HG02571 (cell line): ENCODE measurements around the gene TAOK2.
"Not testable (repeated sequence)": the region's sequence is repeated elsewhere in the genome, so short reads cannot be mapped to it uniquely, and the experiment has no call there.

Experiments used
- ATAC-seq: cut with Tn5 transposase; IDR thresholded peaks from one replicate; pipeline ENCODE4 v1.9.1; 2021; ENCODE audit warnings: mild to moderate bottlenecking, moderate library complexity; ENCODE audit not compliant: unreplicated experiment

Gene TAOK2

DNA sequence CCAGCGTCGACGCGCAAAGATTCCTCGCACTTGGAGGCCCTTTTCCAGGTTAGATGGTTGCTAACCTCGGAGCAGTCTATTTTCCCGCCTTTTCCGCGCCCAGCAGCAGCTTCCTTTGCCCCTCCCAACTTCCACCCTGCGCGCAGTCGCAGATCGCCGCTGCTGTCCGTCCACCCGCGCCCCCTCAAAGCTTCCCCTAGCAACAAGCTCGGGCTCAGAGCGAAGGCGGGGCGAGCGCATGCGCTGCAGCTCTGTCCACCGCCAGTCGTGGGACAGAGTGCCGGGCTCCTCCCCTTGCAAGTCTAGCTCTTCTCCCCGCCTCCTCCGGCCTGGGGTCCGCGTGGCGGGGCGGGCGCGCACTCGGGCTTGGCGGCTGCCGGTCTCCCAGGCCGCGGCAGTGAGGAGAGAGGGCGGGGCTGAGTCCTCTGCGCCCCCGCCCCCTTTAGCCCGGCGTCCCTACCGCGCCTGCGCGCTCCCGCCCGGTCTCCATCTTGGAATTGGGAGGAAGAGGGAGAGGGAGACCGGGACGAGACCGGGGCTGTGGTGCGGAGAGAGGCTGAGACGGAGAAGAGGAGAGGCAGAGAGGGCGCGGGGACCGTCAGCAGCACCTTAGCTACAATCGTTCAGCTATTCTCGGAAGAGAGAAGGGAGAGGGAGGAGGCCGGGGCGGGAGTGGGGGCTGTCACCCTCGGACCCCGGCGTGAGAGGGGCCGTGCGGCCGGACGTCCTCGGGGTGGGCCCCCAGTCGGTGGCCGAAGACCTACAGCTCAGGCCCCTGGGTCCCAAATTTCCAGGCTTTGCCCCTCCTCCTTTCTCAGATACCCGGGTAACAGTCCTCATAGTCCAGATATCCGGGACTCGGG is at the start of gene TAOK2:
TSS of gene TAOK2 (plus strand) at position 485 of the 863 bp plus-strand sequence. CDS start 3,905 bp downstream, outside the sequence.
- peak; percentile 91 for ATAC-seq

DNA sequence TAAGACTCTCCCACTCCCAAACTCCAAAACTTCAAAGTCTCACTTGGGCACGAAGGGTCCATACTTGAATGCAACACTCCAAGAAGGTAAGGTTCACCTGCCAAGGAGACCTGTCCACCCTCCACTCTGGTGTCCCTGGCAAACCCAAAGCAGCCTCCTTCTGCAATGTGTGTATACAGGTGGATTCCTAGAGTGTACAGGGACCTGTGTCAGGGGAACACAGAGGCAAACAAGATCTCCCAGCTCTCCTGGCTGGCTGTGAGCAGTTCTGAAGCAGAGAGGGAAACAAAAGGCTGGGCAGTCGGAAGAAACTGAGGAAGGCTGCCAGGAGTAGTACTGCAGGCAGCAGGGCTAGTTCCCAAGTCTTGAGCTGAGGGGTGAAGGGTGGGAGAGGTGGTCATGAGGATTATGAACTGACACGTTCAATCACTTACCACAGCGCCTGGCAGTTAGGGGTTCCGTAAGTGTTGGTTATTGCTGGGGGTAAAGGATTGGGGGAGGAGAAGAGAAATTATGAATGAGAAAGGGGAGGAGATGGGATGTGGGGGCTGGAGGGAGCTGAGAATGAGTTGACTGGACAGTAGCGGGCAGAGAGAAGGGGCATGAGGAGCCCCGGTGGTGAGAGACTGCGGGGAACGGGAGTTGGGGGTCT is 48.4 kb upstream of the TAOK2 start:
- ATAC-seq, result no peak

DNA sequence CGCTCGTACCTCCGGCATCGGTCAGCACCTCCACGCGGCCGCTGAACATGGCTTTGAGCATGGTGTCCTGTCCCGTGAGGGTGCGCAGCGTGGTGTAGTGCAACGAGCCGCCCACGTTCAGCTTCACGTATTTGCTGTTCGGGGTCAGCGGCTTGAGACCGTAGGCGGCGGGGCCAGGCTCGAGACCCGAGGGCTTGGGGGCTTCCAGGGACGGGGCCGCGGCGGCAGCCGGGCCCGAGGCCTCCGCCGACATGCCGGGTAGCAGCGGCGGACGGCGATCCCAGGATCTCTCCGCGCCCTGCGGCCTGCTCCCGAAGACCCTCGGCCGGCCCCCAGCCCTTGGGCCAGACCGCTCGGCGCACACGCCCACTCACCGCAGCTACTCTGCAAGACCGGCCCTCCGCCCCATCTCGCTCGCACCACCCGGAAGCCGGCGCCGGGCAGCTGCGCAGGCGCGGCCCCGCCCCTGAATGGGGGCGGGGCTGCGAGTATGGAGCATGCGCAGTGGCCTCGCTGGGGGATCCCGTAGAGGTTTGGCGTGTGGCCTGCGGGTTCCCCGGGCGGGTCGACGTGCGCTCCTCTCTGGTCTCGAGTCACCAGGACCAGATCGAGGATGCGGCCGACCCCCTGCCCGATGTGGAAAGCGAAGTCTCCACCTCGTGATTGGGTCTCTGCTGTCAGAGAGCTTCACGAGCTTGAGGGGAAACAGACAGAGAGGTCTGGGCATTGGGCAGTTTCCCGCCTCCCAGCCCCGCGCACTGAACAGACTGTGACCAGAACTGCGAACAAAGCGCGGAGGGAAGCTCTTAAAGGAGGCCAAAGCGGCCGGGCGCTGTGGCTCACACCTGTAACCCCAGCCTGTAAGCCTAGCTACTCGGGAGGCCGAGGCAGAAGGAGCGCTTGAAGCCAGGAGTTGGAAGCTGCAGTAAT is 47.6 kb upstream of the TAOK2 start, which contains the start of gene KCTD13:
TSS of gene KCTD13 (minus strand) at position 446 of the 930 bp plus-strand sequence. CDS start at position 253, 193 bp downstream.
- ATAC-seq, result peak; percentile 86

DNA sequence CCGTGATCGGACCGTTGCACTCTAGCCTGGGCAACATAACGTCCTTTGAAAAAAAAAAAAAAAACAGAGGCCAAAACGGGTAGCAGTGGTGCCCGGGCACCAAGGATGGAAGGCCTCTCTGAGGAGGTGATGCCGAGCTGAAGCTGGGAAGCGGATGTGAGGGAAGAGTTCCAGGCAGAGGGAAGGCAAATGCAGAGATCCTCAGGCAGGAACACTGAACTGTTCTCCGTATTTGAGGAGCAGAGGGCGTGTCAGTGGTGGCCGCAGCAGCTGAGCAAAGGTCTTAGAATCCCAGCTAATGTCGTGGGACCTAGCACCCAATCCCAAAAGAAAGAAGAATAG is 47.0 kb upstream of the TAOK2 start:
- no peak for ATAC-seq

DNA sequence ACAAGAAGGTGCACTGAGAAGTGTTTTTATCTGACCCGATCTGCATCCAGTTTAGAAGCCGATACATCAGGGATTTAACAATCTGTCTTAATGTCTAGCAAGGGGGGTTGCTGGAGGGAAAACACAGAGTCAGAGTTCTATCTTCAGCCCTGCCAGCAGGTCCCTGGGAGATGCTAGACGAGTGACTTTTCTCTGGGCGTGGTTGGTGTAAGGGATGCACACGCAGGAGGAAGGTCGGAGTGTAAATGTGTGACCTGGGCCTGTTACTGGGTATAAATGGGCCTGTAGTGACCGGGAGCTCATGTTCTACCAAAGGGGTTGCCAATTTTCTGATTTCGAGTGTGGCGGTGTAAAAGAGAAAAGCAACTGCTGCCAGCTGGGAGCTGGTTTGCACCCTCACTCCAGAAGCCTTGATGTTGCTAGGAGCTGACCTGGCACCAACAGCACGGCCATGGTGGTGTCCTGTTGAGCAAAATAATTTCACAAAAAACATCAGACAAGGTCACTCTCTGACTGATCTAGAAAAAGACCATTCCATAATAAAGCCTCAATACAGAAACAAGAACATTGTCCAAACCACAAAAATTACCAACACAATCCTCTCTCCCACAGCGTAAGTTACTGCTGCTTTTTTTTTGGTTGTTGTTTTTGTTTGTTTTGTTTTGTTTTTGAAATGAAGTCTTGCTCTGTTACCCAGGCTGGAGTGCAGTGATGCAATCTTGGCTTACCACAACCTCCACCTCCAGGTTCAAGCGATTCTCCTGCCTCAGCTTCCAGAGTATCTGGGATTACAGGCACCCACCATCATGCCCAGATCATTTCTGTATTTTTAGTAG is 46.4 kb upstream of the TAOK2 start:
- ATAC-seq, result no peak

DNA sequence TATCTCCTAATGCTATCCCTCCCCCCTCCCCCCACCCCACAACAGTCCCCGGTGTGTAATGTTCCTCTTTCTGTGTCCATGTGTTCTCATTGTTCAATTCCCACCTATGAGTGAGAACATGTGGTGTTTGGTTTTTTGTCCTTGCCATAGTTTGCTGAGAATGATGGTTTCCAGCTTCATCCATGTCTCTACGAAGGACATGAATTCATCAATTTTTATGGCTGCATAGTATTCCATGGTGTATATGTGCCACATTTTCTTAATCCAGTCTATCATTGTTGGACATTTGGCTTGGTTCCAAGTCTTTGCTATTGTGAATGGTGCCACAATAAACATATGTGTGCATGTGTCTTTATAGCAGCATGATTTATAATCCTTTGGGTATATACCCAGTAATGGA is 41.9 kb upstream of the TAOK2 start:
- not testable (repeated sequence) for ATAC-seq

DNA sequence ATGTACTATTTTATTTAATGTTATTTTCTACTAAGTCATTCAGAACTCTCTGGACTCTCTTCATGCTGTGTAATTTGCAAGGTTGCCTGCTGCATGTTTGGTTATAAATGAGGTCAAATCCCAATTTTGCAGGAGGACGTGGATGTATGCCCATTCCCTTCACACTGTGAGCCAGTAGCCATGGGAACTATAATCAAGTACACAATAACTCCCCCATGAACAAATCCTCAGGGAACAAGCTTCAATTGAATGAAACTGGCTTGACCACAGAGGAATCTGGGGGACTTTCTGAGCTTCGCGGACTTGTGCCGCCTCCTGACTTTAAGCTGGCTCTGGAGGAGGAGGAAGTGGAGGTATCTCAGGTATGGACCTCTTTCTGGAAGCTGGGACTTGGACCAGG is 33.0 kb upstream of the TAOK2 start:
- no peak for ATAC-seq

DNA sequence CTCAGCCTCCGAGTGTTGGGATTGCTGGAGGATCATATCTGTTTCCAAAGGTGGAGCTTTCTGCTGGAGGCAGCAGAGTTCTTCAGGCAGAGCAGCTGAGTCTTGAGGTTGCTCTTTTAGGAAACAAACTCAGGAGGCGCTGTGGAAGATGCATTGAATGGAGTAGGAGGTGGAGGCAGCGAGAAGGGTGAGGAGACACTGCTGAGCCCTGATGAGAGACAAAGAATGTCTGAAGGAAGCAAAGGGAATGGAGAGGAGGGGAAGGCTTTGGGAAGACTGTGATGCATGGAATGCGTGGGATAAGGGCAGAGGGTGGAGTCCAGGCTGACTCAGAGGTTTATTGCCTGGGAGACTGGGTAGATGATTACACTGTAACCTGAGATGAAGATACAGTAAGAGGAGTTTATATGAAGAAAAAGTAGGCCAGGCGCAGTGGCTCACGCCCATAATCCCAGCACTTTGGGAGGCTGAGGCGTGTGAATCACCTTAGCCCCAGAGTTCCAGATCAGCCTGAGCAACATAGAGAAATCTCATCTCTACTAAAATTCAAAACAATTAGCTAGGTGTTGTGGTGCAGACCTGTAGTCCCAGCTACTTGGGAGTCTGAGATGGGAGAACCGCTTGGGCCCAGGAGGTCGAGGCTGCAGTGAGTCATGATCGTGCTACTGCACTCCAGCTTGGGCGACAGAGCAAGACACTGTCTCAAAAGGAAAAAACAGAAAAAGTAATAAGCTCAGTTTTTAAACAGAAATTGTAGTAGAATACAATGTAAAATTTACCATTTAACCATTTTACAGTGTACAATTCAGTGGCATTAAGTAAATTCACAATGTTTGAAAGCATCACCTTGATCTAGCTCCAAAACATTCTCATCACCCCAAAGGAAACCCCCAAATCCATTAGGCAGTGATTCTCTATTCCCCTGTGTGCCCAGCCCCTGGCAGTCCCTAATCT is 29.5 kb upstream of the TAOK2 start:
- ATAC-seq, result no peak

DNA sequence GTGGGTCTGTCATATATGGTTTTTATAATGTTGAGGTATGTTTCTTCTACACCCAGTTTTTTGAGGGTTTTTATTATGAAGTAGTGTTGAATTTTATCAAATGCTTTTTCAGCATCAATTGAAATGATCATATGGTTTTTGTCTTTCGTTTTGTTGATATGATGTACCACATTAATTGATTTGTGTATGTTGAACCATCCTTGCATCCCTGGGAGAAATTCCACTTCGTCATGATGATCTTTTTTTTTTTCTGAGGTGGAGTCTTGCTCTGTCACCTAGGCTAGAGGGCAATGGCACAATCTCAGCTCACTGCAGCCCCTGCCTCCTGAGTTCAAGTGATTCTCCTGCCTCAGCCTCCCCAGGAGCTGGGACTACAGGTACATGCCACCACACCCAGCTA is 25.8 kb upstream of the TAOK2 start:
- no peak for ATAC-seq

DNA sequence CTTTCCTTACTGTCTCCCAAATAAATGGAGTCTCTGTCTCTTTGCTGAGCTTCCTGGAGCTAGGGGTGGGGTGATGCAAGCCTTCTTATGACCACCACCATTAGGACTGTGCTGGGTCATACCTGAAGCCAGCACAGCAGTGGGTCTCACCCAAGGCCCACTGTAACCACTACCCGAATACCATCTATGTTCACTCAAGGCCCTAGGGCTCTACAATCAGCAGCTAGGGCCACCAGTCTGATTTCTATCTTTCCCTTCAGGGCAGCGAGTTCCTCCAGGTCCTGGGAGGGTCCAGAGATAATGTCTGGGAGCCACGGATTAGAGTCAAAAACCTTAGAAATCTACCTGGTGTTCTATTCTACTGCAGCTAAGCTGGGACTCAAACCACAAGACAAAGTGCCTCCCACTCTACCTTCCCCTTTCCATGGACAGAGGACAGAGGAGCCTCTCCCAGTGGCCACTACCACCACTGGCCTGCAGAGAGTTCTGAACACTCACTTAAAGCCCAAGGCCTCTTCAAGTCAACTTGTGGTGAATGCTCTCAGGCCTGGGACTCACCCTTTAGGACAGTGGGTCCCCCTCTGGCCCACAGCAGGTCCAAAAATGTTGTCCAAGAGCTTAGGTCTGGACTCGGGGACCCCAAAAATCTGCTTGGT is 22.7 kb upstream of the TAOK2 start:
- ATAC-seq, result no peak

DNA sequence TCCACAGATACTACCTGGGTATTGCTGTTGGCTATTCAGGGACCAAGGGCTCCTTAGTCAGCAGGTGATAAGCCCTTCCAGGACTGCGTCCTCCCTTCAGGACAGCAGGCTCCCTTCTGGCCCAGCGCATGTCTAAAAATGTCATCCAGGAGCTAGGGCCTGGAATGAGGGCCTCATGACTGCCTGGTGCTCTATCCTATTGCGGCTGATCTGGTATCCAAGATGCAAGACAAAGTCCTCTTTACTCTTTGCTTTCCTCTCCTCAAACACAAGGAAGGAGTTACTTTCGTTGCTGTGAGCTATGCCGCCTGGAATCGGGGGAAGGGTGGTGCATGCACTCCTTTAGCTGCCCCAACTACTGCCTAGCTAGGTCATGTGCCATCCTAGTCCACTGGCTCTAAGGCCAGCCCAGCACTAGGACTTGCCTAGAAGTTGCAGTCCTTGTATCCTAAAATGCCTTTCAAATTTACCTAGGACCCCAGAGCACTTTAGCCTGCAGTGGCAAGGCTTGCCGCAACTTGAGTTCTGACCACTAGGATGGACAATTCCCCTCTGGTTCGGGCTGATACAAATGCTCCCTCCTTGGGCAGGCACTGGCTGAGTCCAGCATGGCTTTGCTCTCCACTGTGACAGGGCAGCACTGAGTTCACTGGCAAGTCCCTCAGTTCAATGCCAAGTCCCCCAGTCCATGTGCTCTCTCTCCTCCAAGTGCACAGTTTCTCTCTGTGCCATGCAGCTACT is 21.9 kb upstream of the TAOK2 start:
- ATAC-seq, result no peak

DNA sequence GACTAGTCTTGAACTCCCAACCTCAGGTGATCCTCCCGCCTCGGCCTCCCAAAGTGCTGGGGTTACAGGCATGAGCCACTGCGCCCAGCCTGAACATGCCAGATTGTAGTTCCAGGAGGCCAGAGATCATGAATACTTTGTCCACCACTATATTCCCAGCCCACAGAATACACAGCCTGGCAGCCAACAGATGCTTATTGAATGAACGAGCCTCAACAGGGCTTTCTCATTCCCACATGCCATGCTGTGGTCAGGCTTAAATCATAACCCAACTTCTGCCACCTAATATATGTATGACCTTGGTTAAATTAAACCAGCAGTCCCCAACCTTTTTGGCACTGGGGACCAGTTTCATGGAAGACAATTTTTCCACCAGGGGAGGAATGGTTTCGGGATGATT is 14.9 kb upstream of the TAOK2 start:
- ATAC-seq, result no peak

DNA sequence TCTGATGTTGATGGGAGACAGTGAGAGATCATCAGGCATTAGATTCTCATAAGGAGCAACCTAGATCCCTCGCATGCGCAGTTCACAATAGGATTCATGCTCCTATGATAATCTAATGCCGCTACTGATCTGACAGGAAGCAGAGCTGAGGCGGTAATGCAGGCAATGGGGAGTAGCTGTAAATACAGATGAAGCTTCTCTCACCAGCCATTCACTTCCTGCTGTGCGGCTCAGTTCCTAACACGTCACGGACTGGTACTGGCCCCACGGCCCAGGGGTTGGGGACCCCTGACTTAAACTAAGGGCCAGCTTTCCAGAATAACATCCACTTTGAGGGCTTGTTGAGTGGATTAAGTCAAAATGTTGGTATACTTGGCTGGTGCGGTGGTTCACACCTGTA is 14.4 kb upstream of the TAOK2 start:
- no peak for ATAC-seq

DNA sequence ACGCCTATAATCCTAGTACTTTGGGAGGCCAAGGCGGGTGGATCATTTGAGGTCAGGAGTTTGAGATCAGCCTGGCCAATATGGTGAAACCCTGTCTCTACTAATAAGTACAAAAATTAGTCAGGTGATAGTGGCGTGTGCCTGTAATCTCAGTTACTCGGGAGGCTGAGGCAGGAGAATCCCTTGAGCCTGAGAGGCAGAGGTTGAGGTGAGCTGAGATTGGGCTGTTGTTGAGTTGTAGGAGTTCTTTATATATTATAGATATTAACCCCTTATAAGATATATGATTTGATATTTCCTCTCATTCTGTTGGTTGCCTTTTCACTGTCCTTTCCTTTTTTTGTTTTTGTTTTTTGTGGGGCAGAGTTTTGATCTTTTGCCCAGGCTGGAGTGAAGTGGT is 13.8 kb upstream of the TAOK2 start:
- not testable (repeated sequence) for ATAC-seq

DNA sequence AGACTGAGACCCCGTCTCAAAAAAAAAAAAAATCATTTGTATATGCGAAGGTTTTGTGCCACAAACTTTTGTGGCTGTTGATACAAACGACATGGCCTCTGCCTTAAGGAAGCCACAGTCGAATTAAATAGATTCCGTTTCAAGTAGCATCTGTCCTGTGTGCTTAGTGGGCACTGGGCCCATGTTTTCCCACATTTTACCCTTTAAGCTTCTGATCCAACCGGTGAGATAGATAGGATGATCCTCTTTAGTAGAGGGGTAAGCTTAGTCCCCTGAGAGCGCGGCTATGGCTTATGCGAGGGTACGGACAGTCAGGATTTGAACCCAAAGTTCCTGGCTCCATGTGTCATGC is 12.6 kb upstream of the TAOK2 start:
- ATAC-seq, result no peak

DNA sequence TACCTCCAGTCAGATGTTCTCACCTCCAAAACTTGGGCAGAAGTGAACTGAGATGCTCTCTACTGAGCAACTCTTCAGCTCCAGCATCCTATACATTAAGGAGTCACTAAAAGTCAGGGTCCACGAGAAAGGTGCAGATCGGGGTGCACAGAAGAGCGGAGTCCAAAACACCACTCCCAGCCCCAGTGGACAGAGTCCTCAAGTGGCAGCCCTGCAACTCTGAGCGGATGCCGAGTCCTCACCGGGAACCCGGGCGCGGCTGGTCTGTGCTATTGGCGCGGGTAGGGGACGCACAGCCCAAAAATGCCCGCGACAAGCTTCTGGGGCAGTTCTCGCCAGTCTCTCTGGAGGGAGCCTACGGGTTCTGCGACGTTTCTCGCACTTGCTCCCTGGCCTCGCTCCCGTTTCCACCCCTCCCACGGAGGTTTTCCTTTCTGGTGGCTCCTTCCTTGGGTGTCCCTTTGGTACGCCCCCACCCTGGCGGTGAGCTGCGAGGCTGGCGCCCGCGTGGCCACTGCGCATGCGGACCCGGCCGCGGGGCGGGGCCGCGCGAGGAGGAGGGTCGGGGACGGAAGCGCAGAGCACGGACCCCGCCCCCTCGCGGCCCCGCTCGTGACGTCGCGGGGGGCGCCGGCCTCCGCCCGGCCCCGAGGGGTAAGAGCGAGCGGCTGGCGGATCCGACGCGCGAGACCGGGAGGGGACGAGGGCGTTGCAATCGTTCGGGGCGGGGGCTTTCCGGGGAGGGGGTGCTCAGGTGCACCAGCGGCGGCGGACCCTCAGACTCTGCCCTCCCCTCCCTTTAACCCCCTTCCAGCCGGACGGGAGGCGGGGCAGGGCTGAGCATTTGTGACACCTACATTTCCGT is 12.0 kb upstream of the TAOK2 start, which contains the start of gene TMEM219:
TSS of gene TMEM219 (plus strand) at position 601 of the 865 bp plus-strand sequence. CDS start 1,065 bp downstream, outside the sequence.
- peak; percentile 84 for ATAC-seq
